Neural crest cell (in vitro differentiated cells): ENCODE data around the gene ACTR1B. TPM values are rescaled to one million over a fixed set of nuclear protein-coding genes. Genes with fewer than 3 reads are reported as not detected.

ENCODE experiments used
- total RNA-seq: library from RNA; stranded (reverse); gene quantifications from 2 replicates; pipeline ENCODE4 v1.2.1, GENCODE V29; 2021

The ACTR1B gene
- total RNA-seq, 1 donor from 2014 or later = 62.6 TPM

Other genes with a start within 250 kb of the ACTR1B start
- gene ANKRD36B, start 74.2 kb downstream of the ACTR1B start, total RNA-seq = 33.5 and 34.2 TPM in 2 replicates
- gene COX5B, start 18.0 kb downstream of the ACTR1B start, total RNA-seq = 142 TPM in 2 replicates
- 10.3 and 12.5 TPM in 2 replicates for gene C2orf92, start 5.7 kb upstream of the ACTR1B start, total RNA-seq
- 2.4 and 2.8 TPM in 2 replicates for gene ZAP70, start 49.5 kb upstream of the ACTR1B start, total RNA-seq